H1 (cell line): Measurements from ENCODE around the gene LDLRAD4. TPM values are rescaled to one million over a fixed set of nuclear protein-coding genes. Genes with fewer than 3 reads are reported as not detected.

Experiments used
- CTCF ChIA-PET: fragments of 300-600 bp; sonication (Branson Sonifier 250); formaldehyde crosslinking; loops from one replicate; lab custom pipeline; 2021; ENCODE audit not compliant: partially characterized antibody; lab: Charles Lee
- POLR2A ChIA-PET: fragments of 300-600 bp; sonication (Branson Sonifier 250); formaldehyde crosslinking; loops from one replicate; lab custom pipeline; 2021; ENCODE audit warnings: inconsistent platforms; ENCODE audit not compliant: partially characterized antibody; lab: Charles Lee
- DNase-seq, 2 experiments: peaks; one replicate each; pipeline versions ENCODE4 v3.0.0 to v3.0.0-alpha.2; 2010 to 2022; ENCODE audit warnings: low spot score in 2 of 2, low read depth in 1 of 2, mixed read lengths in 1 of 2
- FAIRE-seq: peaks from 2 replicates; lab custom pipeline; 2011; peaks lifted over from hg19 to GRCh38; lab: Jason Lieb, UNC
- H2AFZ ChIP-seq: 2 replicates; pipeline ENCODE4 v1.8.1; 2012; ENCODE audit warnings: low read length, inconsistent platforms
- H2AK5ac ChIP-seq: 2 replicates; pipeline ENCODE4 v1.6.1; 2013; ENCODE audit warnings: low read depth, low read length
- H2BK120ac ChIP-seq: replicated peaks from 2 replicates; pipeline ENCODE3; 2013; ENCODE audit warnings: low read depth, low read length, inconsistent platforms
- H2BK12ac ChIP-seq: 2 replicates; pipeline ENCODE4 v1.6.1; 2013; ENCODE audit warnings: low read depth, low read length
- H2BK15ac ChIP-seq: 2 replicates; pipeline ENCODE4 v1.6.1; 2013; ENCODE audit warnings: low read length
- H2BK20ac ChIP-seq: 2 replicates; pipeline ENCODE4 v1.6.1; 2013; ENCODE audit warnings: low read length
- H2BK5ac ChIP-seq: 2 replicates; pipeline ENCODE4 v1.6.1; 2013; ENCODE audit warnings: low read depth, low read length
- H3K14ac ChIP-seq: 2 replicates; pipeline ENCODE4 v1.6.1; 2013; ENCODE audit warnings: inconsistent platforms; ENCODE audit not compliant: insufficient read length
- H3K18ac ChIP-seq: 2 replicates; pipeline ENCODE4 v1.6.1; 2013; ENCODE audit warnings: low read length; ENCODE audit errors: extremely low read depth
- H3K23ac ChIP-seq: 2 replicates; pipeline ENCODE4 v1.6.1; 2013; ENCODE audit warnings: inconsistent platforms; ENCODE audit not compliant: insufficient read length
- H3K23me2 ChIP-seq: 2 replicates; pipeline ENCODE4 v1.6.1; 2013; ENCODE audit warnings: low read depth, low read length
- H3K27ac ChIP-seq: 2 replicates; pipeline ENCODE4 v1.6.1; 2011; ENCODE audit warnings: low read depth, low read length, inconsistent platforms
- H3K27me3 ChIP-seq, 4 experiments: replicated peaks in 1 of 4; 1 replicate in 1 of 4; 2 replicates in 3 of 4; pipeline versions ENCODE4 v1.6.1 to v1.8.1; 2011 to 2013; ENCODE audit warnings: low read length in 3 of 4, mild to moderate bottlenecking in 3 of 4, inconsistent platforms in 2 of 4, mixed read lengths in 2 of 4, moderate library complexity in 1 of 4; ENCODE audit not compliant: control insufficient read depth in 3 of 4, insufficient read depth in 3 of 4; ENCODE audit errors: extremely low read depth in 1 of 4
- H3K36me3 ChIP-seq, 4 experiments: 2 replicates each; pipeline versions ENCODE4 v1.6.1 to v1.8.1; 2011 to 2013; ENCODE audit warnings: mild to moderate bottlenecking in 4 of 4, low read length in 3 of 4, moderate library complexity in 2 of 4, control low read depth in 1 of 4, inconsistent platforms in 1 of 4; ENCODE audit not compliant: insufficient read depth in 4 of 4, control insufficient read depth in 2 of 4
- H3K4ac ChIP-seq: replicated peaks from 2 replicates; pipeline ENCODE3; 2013; ENCODE audit warnings: low read length, low read depth, mixed read lengths, inconsistent platforms; ENCODE audit not compliant: insufficient read length
- H3K4me1 ChIP-seq, 4 experiments: replicated peaks in 1 of 4; 1 replicate in 1 of 4; 2 replicates in 3 of 4; pipeline versions ENCODE4 v1.6.1 to v1.8.1; 2011 to 2013; ENCODE audit warnings: low read length in 3 of 4, inconsistent platforms in 2 of 4, mixed read lengths in 1 of 4; ENCODE audit not compliant: insufficient read depth in 4 of 4, control insufficient read depth in 3 of 4
- H3K4me2 ChIP-seq, 2 experiments: 2 replicates each; pipeline versions ENCODE4 v1.6.1 to v1.8.1; 2011 to 2013; ENCODE audit warnings: low read depth in 2 of 2, low read length in 2 of 2, control low read depth in 1 of 2, inconsistent platforms in 1 of 2, mild to moderate bottlenecking in 1 of 2; ENCODE audit not compliant: insufficient read depth in 1 of 2
- H3K4me3 ChIP-seq, 4 experiments: fragments of 200-600, 300-600 bp in 1 of 4; sonication (generic), shearing (Covaris generic), sonication (Bioruptor Twin) in 1 of 4; 2 replicates each; pipeline versions ENCODE4 v1.5.1 to v1.8.1; 2011 to 2016; ENCODE audit warnings: low read length in 4 of 4, low read depth in 3 of 4, control low read depth in 2 of 4, inconsistent platforms in 2 of 4, mild to moderate bottlenecking in 2 of 4, mixed read lengths in 1 of 4, moderate library complexity in 1 of 4; ENCODE audit not compliant: insufficient read depth in 2 of 4; ENCODE audit errors: extremely low read depth in 1 of 4
- H3K56ac ChIP-seq: replicated peaks from 2 replicates; pipeline ENCODE3; 2013; ENCODE audit warnings: low read depth, mild to moderate bottlenecking, mixed read lengths, low read length, inconsistent platforms; ENCODE audit not compliant: insufficient read length
- H3K79me1 ChIP-seq: 2 replicates; pipeline ENCODE4 v1.6.1; 2013; ENCODE audit warnings: low read depth, low read length, control low read depth
- H3K79me2 ChIP-seq, 2 experiments: 2 replicates each; pipeline versions ENCODE4 v1.6.1 to v1.8.1; 2012 to 2013; ENCODE audit warnings: low read length in 2 of 2, mild to moderate bottlenecking in 2 of 2, inconsistent platforms in 1 of 2; ENCODE audit not compliant: insufficient read depth in 2 of 2, control insufficient read depth in 1 of 2
- H3K9ac ChIP-seq, 4 experiments: replicated peaks in 1 of 4; 1 replicate in 1 of 4; 2 replicates in 3 of 4; pipeline versions ENCODE4 v1.6.1 to v1.8.1; 2011 to 2013; ENCODE audit warnings: low read depth in 3 of 4, low read length in 3 of 4, control low read depth in 2 of 4, mild to moderate bottlenecking in 2 of 4, moderate library complexity in 2 of 4, inconsistent platforms in 1 of 4; ENCODE audit errors: extremely low read depth in 1 of 4
- H3K9me3 ChIP-seq, 2 experiments: 2 replicates each; pipeline versions ENCODE4 v1.6.1 to v1.8.1; 2012 to 2013; ENCODE audit warnings: mild to moderate bottlenecking in 2 of 2, moderate library complexity in 2 of 2, control low read depth in 1 of 2, inconsistent platforms in 1 of 2, low read depth in 1 of 2, low read length in 1 of 2, mixed read lengths in 1 of 2; ENCODE audit not compliant: insufficient read depth in 2 of 2
- H4K20me1 ChIP-seq, 2 experiments: replicated peaks in 1 of 2; 2 replicates each; pipeline versions ENCODE3 to v1.8.1; 2011 to 2013; ENCODE audit warnings: inconsistent platforms in 2 of 2, low read length in 2 of 2, mild to moderate bottlenecking in 1 of 2; ENCODE audit not compliant: insufficient read depth in 2 of 2, control insufficient read depth in 1 of 2
- H4K5ac ChIP-seq: 2 replicates; pipeline ENCODE4 v1.6.1; 2013; ENCODE audit warnings: low read length, low read depth, mixed read lengths, inconsistent platforms; ENCODE audit not compliant: insufficient read length
- H4K8ac ChIP-seq: 2 replicates; pipeline ENCODE4 v1.8.0; 2013; ENCODE audit warnings: mild to moderate bottlenecking, moderate library complexity, low read length, inconsistent platforms; ENCODE audit not compliant: insufficient read depth; ENCODE audit errors: extremely low read depth
- H4K91ac ChIP-seq: replicated peaks from 2 replicates; pipeline ENCODE3; 2013; ENCODE audit warnings: low read length, mixed read lengths, inconsistent platforms; ENCODE audit not compliant: insufficient read length
- BRCA1 ChIP-seq: IDR thresholded peaks from 2 replicates; pipeline ENCODE4 v1.6.1; 2012; ENCODE audit warnings: low read depth, low read length, improper control_type of control experiment
- CBX8 ChIP-seq: fragments of 300-800, 300-1000 bp; sonication (generic); IDR thresholded peaks from 2 replicates; pipeline ENCODE4 v1.7.1; 2016; ENCODE audit warnings: low read depth, low read length, borderline replicate concordance
- KDM4A ChIP-seq: IDR thresholded peaks from one replicate; pipeline ENCODE4 v1.7.1; 2012; ENCODE audit warnings: low read depth, mild to moderate bottlenecking, moderate library complexity, low read length, inconsistent platforms; ENCODE audit not compliant: severe bottlenecking
- POLR2A ChIP-seq, 2 experiments: IDR thresholded peaks; 1 replicate in 1 of 2; 2 replicates in 1 of 2; pipeline ENCODE4 v1.6.1; 2011; ENCODE audit warnings: low read depth in 2 of 2, low read length in 2 of 2, mild to moderate bottlenecking in 2 of 2; ENCODE audit errors: control extremely low read depth in 1 of 2
- POU5F1 ChIP-seq: IDR thresholded peaks from 2 replicates; pipeline ENCODE4 v1.6.1; 2011; ENCODE audit warnings: low read depth, mild to moderate bottlenecking, low read length, moderate library complexity
- SIRT6 ChIP-seq: IDR thresholded peaks from one replicate; pipeline ENCODE4 v1.7.1; 2012; ENCODE audit warnings: low read length, inconsistent platforms
- USF2 ChIP-seq: IDR thresholded peaks from 2 replicates; pipeline ENCODE4 v1.6.1; 2011; ENCODE audit warnings: low read length, improper control_type of control experiment
- WGBS, 2 experiments: shearing (Covaris generic) in 1 of 2; methylation state at CpG; one replicate each; pipeline versions ENCODE4 v1.1.6 to v1.1.7; 2013 to 2015; ENCODE audit warnings: low lambda C conversion rate in 2 of 2, mixed read lengths in 2 of 2, inconsistent platforms in 1 of 2, low coverage in 1 of 2, missing lambda C conversion rate in 1 of 2; ENCODE audit not compliant: insufficient replicate concordance in 2 of 2, insufficient coverage in 1 of 2, insufficient read length in 1 of 2; ENCODE audit errors: extremely low coverage in 1 of 2, missing lambda C conversion rate in 1 of 2; 5-methylcytosine and 5-hydroxymethylcytosine counted together
- polyA plus RNA-seq, 7 experiments: library from polyadenylated mRNA; depleted of rRNA in 3 of 7; stranded (reverse) in 5 of 7; unstranded in 2 of 7; fragments of >200 nt in 5 of 7; fragments of 200-250 nt in 2 of 7; gene quantifications; 1 replicate in 5 of 7; 2 replicates in 1 of 7; 4 replicates in 1 of 7; pipeline versions ENCODE4 v1.2.1 to v1.2.3, GENCODE V29; 2011 to 2013; ENCODE audit warnings: missing spikeins in 2 of 7, mixed read lengths in 2 of 7
- total RNA-seq: library from RNA; stranded (reverse); fragmentation: NEBNext Ultra II Directional; extraction: Animal tissue kit (Norgen Biotek cat#: 25700); gene quantifications from 2 replicates; pipeline ENCODE4 v1.2.1, GENCODE V29; 2021

LDLRAD4 gene
- total and polyA plus RNA-seq, 2 of the 8 experiments (the other 6 are each of a cell fraction or from before 2014, with no cell fraction given) = 0.77 to 1.4 TPM

GRCh38 chr18:13239171-13239956 lies 20.8 kb downstream of the LDLRAD4 start:
- Histone ChIP-seq H2BK15ac (no peak overlapping the region), H2BK5ac (no peak overlapping the region), H3K9ac (no peak overlapping the region), H3K4me2 (no peak overlapping the region), H3K4me1 (peaks cover 0 to 8% (median 0%) of the 10 kb centered on the region in 4 experiments; a peak in 2 of 7 replicates), H4K5ac (no peak overlapping the region), H4K91ac (peak overlapping the region; percentile 26), H3K36me3 (no peaks in the 10 kb centered on the region), H3K14ac (no peak overlapping the region), H3K9me3 (no peaks in the 10 kb centered on the region), H3K4ac (no peak overlapping the region), H2BK12ac (no peak overlapping the region), H2BK120ac (no peak overlapping the region), H2AK5ac (no peak overlapping the region), H3K27me3 (no peaks in the 10 kb centered on the region), H3K23ac (no peak overlapping the region), H3K4me3 (no peak overlapping the region), H3K23me2 (peaks cover 12% of the 10 kb centered on the region; the same call in 1 of the 2 replicates), H3K79me2 (no peaks in the 10 kb centered on the region), H3K18ac (no peak overlapping the region), H4K8ac (no peak overlapping the region), H3K27ac (no peak overlapping the region)
- POLR2A ChIA-PET = interaction anchor here (0.6 kb wide), 1 partner anchor 207 kb away, joined by 3 read pairs; no protein-coding TSS in a partner anchor
- 84% methylated on average over 13 of the region's 13 CpGs; no CpG with 5 or more reads in 1 of the 2 experiments for WGBS, 2 experiments
- no peak for FAIRE-seq
- TF ChIP-seq POU5F1 (no peak), POLR2A (IDR thresholded peaks at IDR 0.05; ENCODE audit: control extremely low read depth in 1 of 2, low read depth in 2 of 2, low read length in 2 of 2) (no peak), BRCA1 (no peak), SIRT6 (no peak), CBX8 (no peak), KDM4A (no peak), USF2 (no peak)
- TF ChIP-seq, all 59 proteins: peak for 0
- Histone ChIP-seq H3K56ac (no peak overlapping the region), H3K79me1 (no peaks in the 10 kb centered on the region), H2AFZ (no peak overlapping the region), H2BK20ac (no peak overlapping the region), H4K20me1 (no peaks in the 10 kb centered on the region)
- no peak for DNase-seq
- CTCF ChIA-PET = interaction anchor here (0.5 to 1.6 kb wide), 4 partner anchors 13 to 390 kb away, joined by 3 to 5 read pairs (median 4); no protein-coding TSS in a partner anchor
